ENCODE measurements around the gene POLR1H.
"Not testable (repeated sequence)": the region's sequence is repeated elsewhere in the genome, so short reads cannot be mapped to it uniquely, and the experiment has no call there.

The POLR1H gene

GRCh38 chr6:30061092-30061857, at the start of gene POLR1H:
Gene POLR1H, plus strand, starts transcription at chr6:30061265. Its CDS starts 260 bp downstream, at chr6:30061525.
- peak; percentile 89 for FAIRE-seq
- peak; percentile 92 for DNase-seq (ENCODE audit: insufficient read length, low spot score)

- no peak for FAIRE-seq
- DNase-seq (ENCODE audit: insufficient read length, low spot score), result peak; percentile 22
Observed at GRCh38 chr6:30013291-30013922, 47.7 kb upstream of the POLR1H start.

DNA sequence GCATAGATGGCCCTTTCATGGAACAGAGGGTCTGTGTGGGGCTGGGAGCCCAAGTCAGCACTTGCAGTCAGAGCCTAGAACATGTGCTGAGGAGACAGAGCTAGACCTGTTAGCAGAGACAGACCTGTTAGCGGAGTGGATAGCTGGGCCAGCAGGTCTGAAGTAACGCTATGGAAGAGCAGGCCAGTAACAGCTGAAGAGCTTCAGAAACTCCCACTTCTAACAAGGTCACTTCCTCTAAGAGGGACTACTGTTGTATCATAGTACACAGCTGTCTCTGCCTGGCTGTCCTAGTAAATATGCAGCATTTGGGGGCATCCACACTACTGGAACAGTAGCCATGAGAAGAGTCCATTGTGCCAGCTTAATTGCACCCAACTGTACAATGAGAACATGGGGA, 41.2 kb upstream of the POLR1H start:
- no peak for DNase-seq (ENCODE audit: insufficient read length, low spot score)
- no peak for FAIRE-seq

- no peak for DNase-seq (ENCODE audit: insufficient read length, low spot score)
Observed at GRCh38 chr6:30020626-30021025, 40.4 kb upstream of the POLR1H start.

DNA sequence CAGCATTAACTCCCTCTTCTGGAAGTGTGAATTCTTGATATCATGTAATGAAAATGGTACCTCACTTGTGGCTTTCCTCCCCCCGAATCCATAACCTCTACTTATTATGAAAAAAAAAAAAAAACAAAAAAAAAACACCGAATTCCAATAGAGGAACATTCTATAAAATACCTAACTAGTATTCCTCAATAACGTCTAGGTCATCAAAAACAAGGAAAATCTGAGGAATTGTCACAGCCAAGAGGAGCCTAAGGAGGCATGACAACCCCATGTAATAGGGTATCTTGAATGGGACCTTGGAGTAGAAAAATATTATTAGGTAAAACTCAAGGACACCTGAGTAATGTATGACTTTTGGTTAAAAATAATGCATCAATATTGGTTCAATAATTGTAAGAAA, 38.9 kb upstream of the POLR1H start:
- DNase-seq (ENCODE audit: insufficient read length, low spot score) (no peak), FAIRE-seq (no peak)

More at GRCh38 chr6:30020626-30021025, 40.4 kb upstream of the POLR1H start:
- no peak for FAIRE-seq

DNA sequence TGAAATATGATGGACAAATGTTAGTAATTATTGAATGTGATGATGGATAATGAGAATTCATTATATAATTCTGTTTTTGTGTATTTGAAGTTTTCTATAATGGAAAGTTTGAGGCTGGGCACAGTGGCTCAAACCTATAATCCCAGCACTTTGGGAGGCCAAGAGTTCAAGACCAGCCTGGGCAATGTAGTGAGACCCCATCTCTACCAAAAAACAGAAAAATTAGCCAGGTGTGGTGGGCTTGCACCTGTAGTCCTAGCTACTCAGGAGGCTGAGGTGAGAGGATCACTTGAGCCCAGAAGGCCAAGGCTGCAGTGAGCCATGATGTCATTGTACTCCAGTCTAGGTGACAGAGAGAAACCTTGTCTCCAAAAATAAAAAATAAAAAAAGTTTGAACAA, 38.4 kb upstream of the POLR1H start:
- not testable (repeated sequence) for FAIRE-seq; DNase-seq (ENCODE audit: insufficient read length, low spot score)

DNA sequence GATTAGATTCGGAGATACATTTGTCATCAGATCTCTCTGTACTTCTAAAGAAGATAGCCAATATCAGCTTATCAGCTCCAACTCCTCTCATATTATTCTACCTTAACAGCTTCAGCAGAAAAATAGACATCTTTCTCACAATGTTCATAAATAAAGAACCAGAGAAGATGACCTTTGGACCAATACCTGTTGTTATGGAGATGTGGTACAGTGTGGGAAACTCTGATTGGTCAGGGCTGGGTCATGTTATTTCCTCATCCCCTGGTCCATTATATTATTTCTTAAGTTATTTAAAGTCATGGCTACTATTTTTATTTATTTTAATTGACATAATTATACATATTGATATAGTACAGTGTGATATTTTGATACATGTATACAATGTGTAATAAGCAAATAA, 35.9 kb upstream of the POLR1H start:
- DNase-seq (ENCODE audit: insufficient read length, low spot score) (no peak), FAIRE-seq (no peak)

DNA sequence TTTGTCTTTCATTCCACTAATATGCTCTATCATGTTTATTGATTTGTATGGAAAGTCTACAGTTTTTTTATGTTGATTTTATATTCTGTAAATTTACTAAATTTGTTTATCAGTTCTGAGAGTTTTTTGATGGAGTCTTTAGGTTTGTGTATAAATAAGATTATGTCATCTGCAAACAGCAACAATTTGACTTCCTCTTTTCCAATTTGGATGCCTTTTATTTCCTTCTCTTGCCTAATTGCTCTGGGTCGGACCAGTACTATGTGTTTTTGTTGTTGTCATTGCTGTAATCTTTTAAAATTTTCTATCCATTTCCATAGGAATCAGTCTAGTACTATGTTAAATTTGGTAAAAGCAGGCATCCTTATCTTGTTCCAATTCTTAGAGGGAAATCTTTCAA, 31.5 kb upstream of the POLR1H start:
- no peak for DNase-seq (ENCODE audit: insufficient read length, low spot score)
- no peak for FAIRE-seq

DNA sequence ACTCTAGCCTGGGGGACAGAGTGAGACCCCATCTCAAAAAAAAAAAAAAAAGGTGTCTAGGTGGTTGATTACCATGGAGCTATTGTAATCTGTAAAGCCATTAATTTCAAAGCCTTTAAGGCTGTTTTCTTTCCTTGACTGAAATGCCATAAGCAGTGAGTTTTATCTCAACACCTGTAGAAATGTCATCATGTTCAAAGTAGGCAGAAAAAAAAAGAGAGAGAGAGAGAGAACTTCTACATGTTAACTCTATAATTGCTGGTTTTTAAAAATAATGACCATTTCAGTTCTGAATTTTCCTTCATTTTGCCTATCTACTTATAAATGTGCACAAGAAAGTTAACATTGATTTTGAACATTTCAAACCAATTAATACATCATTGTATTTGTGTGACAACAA, 29.7 kb upstream of the POLR1H start:
- FAIRE-seq, result no peak
- no peak for DNase-seq (ENCODE audit: insufficient read length, low spot score)

GRCh38 chr6:30033440-30033839, 27.6 kb upstream of the POLR1H start:
- FAIRE-seq; DNase-seq (ENCODE audit: insufficient read length, low spot score): not testable (repeated sequence)

- FAIRE-seq (no peak), DNase-seq (ENCODE audit: insufficient read length, low spot score) (no peak)
Observed at GRCh38 chr6:30035784-30036183, 25.3 kb upstream of the POLR1H start.

- FAIRE-seq (no peak), DNase-seq (ENCODE audit: insufficient read length, low spot score) (peak; percentile 40)
Observed at GRCh38 chr6:30037182-30037788, 23.8 kb upstream of the POLR1H start.

- FAIRE-seq, result no peak
- DNase-seq (ENCODE audit: insufficient read length, low spot score), result no peak
Observed at GRCh38 chr6:30041221-30041620, 19.8 kb upstream of the POLR1H start.

DNA sequence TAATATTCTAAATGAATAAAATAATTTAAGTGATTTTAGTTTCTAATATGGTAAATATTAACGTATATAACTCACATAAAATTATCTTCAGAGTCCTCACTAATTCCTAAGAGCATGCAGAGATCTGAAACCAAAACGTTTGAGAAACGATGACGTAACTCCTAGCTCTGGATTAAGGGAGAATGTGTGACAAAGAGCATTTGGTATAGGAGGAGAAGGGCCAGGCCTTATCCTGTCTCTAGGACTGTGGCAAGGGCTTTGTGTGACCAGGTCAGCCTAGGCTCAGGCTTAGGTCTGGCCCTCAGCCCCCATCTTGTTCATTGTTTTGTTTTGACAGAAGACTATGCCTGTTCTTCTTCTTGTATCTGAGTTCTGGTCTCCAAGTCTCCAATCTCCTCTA, 19.2 kb upstream of the POLR1H start:
- no peak for DNase-seq (ENCODE audit: insufficient read length, low spot score)
- FAIRE-seq, result no peak

GRCh38 chr6:30042476-30042875, 18.6 kb upstream of the POLR1H start:
- no peak for DNase-seq (ENCODE audit: insufficient read length, low spot score)
- FAIRE-seq, result no peak

DNA sequence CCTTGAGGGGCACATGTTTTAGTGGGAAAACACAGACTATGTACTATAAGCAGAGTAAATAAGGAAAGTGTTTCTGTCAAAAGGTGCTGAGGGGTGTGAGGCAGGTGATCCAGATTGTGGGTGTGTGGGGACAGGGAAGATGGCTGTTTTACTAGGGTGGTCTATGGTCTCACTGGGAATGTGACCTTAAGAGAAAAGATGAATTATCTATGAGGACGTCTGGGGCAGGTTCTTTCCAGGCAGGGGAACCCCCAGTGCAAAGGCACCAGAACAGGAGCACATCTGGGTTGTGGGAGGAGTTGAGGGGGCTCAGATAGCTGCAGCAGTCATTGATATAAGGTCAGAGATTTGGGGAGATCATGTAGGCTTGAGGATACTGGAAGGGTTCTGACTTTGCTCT, 18.2 kb upstream of the POLR1H start:
- FAIRE-seq (no peak), DNase-seq (ENCODE audit: insufficient read length, low spot score) (no peak)

DNA sequence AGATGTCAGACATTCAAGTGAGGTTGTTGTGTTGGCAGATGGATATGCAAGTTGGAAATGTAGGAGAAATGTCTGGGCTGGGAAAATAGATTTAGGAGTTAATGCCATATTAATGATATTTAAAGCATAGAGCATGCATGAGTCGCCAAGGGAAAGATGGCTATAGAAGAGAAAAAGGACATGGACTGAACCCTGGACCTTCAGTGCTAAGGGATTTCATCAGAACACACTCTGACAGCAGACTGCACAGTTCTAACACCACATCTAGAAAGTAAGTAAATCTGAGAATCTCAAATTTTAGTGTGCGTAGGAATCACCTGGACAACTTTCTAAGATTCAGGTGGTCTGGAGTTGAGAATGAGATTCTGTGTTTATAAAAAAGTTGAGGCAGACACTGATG, 17.3 kb upstream of the POLR1H start:
- DNase-seq (ENCODE audit: insufficient read length, low spot score), result no peak
- no peak for FAIRE-seq

DNA sequence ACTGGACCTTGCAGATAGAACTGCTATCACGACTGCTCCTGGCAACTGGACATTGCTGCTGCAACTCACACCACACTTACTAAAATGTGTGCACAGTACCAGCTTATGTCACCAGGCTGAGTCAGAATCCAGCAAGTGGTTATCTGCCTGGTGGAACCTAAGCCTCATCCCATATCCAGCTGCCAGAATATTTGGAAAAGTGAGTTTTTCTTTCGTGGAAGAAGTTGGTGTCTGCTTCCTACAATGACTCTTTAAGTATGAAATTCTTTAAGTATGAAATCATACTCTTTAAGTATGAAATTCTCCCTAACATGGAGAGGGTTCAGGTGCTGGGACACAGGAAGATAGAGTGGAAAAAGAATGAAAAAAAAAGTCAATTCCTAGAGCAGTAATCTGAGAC, 16.4 kb upstream of the POLR1H start:
- peak; percentile 38 for FAIRE-seq
- DNase-seq (ENCODE audit: insufficient read length, low spot score), result peak; percentile 25

DNA sequence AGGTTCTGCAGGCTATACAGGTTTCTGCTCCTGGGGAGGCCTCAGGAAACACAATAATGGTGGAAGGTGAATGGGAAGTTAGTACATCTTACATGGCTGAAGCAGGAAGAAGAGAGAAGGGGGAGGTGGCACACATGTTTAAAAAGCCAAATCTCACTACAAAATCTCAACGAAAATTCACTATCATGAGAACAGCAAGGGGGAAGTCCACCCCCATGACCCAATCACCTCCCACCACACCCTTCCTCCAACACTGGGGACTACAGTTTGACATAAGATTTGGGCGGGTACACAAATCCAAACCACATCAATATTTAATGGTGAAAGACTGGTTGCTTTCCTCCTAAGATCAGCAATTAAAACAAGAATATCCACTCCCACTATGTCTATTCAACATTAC, 13.8 kb upstream of the POLR1H start:
- no peak for DNase-seq (ENCODE audit: insufficient read length, low spot score)
- FAIRE-seq, result no peak

- FAIRE-seq, result no peak
- no peak for DNase-seq (ENCODE audit: insufficient read length, low spot score)
Observed at GRCh38 chr6:30053682-30054081, 7.4 kb upstream of the POLR1H start.

GRCh38 chr6:30055513-30055912, 5.6 kb upstream of the POLR1H start:
- FAIRE-seq, result no peak
- DNase-seq (ENCODE audit: insufficient read length, low spot score), result no peak

DNA sequence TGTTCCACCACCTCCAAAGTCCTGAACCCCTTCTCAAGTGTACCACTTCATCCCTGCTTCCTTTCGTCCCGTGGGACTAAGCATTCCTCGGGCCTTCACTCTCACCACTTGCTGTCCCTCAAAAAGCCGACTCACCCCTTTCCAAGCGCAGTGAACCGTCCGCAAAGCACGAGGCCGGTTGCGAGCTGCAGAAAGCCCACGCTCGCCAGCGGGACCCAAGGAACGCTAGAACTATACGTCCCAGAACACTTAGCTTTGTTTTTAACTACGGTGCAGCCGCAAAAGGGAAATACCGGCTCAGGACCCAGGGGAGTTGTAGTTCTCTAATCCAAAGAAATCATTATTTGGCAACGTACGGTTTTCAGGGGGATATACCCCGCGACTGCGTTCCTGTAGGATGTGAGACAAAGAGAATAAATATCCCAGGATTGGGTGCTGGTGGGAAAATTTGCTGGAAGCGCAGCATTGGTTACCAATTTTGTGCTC, 416 bp upstream of the POLR1H start:
- DNase-seq (ENCODE audit: insufficient read length, low spot score), result no peak
- FAIRE-seq, result no peak

Data from HTR-8/SVneo (cell line).